ENCODE results near the gene KLHDC8B.

The KLHDC8B gene

DNA sequence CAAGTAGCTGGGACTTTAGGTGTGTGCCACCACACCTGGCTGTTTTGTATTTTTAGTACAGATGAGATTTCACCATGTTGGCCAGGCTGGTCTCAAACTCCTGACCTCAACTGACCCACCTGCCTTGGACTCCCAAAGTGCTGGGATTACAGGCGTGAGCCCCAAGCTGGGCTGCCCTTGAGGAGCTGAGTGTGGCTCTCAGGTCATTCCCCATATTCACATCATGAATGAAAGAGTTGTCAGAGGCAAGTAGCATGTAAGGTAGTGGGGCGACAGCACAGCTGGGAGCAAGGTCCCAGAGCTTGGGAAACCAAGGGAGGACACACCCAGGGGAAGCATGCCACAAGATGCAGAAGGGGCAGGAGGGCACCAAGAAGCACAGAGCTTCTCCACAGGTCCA lies 10.2 kb upstream of the KLHDC8B start:
- no peak for DNase-seq

GRCh38 chr3:49161808-49162530 lies 9.4 kb upstream of the KLHDC8B start:
- DNase-seq, result no peak

DNA sequence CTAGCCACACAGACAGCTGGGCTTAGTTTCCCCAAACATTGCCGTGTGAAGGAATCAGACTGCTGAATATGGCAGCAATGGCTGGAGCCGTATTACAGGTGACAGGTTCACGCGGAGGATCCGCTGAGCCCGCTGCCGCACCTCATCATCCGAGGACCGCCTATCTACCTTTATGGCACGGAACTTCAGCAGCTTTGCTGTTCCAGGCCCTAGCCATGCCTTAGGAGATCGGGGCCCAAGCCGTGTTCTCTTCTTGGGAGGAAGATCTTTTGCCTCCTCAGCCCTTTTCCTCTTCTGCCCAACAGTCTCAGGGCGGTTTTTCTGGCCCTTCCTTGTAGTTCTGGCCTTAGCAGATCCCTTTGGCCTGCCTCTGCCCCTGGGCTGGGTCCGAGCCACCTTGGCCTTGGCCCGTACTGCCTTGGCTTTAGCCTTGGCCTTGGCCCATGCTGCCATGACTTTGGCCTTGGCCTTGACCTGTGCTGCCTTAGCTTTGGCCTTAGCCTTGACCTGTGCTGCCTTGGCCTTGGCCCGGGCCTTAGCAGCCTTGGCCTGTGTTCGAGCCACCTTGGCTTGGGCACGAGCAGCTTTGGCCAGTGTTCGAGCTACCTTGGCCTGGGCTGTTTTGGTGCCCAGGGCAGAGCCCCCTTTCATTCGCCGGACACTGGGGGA lies 8.5 kb upstream of the KLHDC8B start:
- DNase-seq, result no peak

DNA sequence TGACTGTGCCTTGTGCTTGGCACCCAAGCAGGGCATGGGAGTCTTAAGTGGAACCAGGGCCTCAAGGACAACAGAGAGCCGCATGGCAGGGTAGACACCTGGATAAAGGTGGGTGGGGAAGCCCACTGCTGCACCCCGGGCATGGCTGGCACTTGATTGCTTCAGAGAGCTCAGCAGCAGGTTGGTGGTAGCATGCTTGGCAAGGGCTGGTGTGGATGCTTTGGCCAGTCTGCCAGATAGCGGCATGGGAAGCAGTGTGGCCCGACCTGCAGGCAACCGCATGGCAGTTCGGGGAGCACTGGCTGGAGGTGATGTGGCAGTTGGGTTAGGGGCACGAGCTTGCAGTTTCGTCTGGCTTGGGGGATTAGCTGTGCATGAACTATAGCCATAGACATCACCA lies 7.8 kb upstream of the KLHDC8B start:
- no peak for DNase-seq

GRCh38 chr3:49164983-49165720 lies 6.2 kb upstream of the KLHDC8B start:
- no peak for DNase-seq

- DNase-seq, result peak; percentile 80
Observed at GRCh38 chr3:49165771-49166751, 5.3 kb upstream of the KLHDC8B start, which contains the start of gene CCDC71. Gene CCDC71, minus strand, starts transcription at chr3:49166331. Its CDS starts 2,123 bp downstream, at chr3:49164208.

- no peak for DNase-seq
Observed at GRCh38 chr3:49166752-49167556, 4.4 kb upstream of the KLHDC8B start.

GRCh38 chr3:49170744-49171118 lies 667 bp upstream of the KLHDC8B start:
- DNase-seq, result no peak

DNA sequence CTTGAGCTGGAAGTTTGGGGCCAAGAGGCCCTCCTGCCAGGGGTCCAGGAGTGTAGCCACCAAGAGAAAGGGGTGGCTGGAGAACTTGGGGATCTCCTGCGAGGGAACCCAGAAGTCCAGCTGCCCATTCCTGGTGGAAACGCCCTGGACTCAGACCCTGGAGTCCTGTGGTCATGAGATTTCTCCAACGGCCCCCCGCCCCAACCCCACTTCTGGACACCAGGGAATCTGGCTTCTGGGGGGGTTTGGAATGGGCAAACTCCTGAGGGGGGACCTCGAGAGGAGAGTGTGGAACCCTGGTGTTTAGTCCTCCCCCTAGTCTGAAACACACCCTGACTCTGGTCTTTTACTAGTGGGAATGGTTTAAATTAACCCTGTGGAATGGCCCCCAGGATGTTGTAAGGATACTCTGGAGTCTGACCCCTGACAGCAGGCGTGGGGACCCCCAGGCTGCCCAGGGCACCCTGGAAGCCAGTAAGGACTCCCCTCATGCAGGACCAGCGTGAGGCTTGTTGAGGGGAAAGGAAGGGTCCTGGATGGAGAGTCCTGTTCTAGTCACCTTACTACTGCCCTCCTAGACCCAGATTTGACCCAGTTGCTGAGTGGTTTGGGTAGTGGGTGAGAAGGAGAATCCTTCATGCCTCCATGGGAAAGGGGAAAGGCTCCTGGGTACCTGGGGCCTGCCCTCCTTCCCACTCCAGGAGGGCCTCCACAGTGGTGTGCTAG lies 540 bp downstream of the KLHDC8B start:
- no peak for DNase-seq

DNA sequence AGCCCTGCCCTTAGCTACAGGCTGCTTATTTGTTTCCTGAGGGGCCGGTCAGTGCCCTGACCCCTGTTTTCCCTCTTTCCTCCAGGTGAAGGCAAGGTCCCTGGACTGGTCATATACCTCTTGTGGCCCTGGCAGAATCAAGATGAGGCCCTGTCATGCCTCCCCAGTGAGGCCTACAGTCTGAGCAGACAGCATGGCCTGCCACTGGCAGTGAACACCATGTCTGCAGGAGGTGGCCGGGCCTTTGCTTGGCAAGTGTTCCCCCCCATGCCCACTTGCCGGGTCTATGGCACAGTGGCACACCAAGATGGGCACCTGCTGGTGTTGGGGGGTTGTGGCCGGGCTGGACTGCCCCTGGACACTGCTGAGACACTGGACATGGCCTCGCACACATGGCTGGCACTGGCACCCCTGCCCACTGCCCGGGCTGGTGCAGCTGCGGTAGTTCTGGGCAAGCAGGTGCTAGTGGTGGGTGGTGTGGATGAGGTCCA lies 1.2 kb downstream of the KLHDC8B start:
- DNase-seq, result no peak

DNA sequence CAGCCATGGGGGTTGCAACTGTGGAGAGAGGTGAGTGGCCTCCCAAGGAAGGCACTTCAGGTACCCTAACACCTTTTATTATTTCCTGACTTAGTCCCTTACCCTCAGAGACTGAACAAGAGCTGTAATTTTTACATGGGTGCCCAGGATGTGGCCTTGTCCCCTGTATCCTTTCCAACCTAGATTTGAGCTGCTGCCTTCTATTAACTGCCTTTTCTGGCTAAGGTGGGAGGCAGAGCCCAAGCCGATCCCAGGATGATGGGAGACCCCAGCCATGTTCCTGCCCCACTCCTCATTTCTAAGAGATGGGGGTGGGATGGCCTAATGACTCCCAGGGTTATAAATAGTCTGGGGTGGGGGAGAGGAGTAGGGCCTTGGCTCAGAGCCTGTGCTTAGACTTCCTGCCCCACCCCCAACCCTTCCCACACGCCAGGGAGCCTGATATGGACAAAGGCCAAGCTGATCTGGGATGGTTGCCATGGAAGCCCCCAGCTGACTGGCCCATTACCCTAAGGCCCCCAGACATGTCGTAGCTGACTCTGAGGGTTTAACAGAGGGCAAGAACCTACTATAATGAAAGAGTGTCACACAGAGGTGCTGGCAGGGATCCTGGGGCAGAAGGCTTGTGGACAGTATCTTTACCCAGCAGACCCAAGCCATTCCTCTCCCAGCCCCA lies 1.9 kb downstream of the KLHDC8B start:
- DNase-seq, result no peak

DNA sequence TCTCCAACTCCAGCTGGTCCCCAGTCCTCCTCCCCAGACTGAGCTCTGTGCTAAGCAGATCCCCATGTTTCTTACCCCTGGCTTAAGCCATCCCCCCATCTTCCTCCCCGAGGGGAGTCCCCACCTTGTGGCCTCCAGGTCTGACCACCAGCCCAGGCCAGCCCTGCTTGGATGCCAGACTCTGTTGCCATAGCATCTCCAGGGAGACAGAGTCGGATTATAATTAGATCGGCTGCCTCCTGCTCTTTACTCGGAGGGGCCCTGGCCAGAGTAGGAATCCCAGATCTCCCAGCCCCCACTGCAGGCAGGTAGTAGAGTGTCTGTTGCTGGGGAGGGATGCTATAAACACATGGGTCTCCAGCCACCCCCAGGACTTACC lies 2.4 kb downstream of the KLHDC8B start:
- DNase-seq, result no peak

DNA sequence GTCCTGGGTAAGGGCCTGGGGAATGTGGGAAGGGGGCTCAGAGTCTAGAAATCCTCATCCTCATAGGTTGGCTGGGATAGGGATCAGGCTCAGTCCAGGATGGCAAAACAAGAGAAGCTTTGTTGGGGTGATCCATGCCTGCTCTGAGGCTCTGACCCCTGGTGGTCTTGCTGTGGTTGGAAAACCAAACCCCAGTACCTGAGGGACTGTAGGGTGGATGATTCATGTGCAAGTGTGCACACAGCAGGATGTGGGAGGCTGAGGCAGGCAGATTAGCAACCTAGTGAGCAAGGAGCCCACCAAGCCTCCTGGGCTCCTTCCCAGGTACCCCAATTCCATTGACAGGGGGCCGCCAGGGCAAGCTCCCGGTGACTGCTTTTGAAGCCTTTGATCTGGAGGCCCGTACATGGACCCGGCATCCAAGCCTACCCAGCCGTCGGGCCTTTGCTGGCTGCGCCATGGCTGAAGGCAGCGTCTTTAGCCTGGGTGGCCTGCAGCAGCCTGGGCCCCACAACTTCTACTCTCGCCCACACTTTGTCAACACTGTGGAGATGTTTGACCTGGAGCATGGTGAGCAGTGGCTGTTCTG lies 3.1 kb downstream of the KLHDC8B start:
- no peak for DNase-seq

- no peak for DNase-seq
Observed at GRCh38 chr3:49175530-49175929, 4.1 kb downstream of the KLHDC8B start.

- no peak for DNase-seq
Observed at GRCh38 chr3:49177073-49177472, 5.7 kb downstream of the KLHDC8B start.

DNA sequence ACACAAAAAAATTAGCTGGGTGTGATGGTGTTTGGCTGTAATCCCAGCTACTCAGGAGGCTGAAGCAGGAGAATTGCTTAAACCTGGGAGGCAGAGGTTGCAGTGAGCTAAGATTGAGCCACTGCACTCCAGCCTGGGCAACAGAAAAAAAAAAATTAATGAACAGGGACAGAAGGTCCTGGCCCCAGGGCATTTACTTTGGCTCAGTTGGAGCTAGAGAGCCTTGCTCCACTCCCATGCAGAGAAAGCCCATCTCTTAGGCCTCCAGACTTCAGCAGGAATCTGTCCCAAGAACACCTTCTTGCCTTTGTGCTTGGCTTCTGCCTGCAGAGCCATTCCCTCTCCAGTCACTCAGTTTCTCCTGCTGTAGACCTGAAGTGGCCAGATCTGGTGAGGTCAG lies 8.7 kb downstream of the KLHDC8B start:
- DNase-seq, result no peak

GRCh38 chr3:49181351-49181750 lies 10.0 kb downstream of the KLHDC8B start:
- DNase-seq, result no peak

DNA sequence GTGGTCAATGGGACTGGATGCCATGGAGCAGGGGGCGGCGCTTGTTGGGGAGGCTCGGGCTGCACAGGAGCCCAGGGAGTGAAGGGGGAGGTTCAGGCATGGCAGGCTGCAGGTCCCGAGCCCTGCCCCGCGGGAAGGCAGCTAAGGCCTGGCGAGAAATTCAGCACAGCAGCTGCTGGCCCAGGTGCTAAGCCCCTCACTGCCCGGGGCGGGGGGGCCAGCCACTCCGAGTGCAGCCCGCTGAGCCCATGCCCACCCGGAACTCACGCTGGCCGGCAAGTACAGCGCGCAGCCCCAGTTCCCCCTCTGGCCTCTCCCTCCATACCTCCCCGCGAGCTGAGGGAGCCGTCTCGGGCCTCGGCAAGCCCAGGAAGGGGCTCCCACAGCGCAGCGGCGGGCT lies 11.3 kb downstream of the KLHDC8B start:
- no peak for DNase-seq

DNA sequence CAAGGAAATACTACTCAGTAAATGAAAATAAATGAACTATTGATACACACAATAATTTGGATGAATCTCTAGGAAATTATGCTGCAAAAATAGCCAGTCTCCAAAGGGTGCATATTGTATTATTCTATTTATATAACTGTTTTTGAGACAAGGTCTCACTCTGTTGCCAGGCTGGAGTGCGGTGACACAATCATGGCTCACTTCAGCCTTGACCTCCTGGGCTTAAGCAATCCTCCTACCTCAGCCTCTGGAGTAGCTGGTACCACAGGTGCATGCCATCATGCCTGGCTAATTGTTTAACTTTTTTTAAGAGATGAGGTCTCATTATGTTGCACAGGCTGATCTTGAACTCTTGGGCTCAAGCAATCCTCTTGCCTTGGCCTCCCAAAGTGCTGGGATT lies 12.5 kb downstream of the KLHDC8B start:
- DNase-seq, result no peak

- DNase-seq, result no peak
Observed at GRCh38 chr3:49191741-49192140, 20.3 kb downstream of the KLHDC8B start.
